ENCODE measurements around the gene COBL. TPM values are rescaled to one million over a fixed set of nuclear protein-coding genes. Genes with fewer than 3 reads are reported as not detected.

The COBL gene
- total RNA-seq, 1 donor from 2014 or later: 0.11 TPM

GRCh38 chr7:51077316-51077986 lies 239.2 kb downstream of the COBL start:
- no peak for TF ChIP-seq CTCF (IDR thresholded peaks at IDR 0.05)
- Histone ChIP-seq H3K4me1 (no peaks in the 10 kb centered on the region), H3K36me3 (no peaks in the 10 kb centered on the region), H3K27me3 (no peaks in the 10 kb centered on the region), H3K27ac (no peak overlapping the region), H3K4me3 (no peak overlapping the region), H3K9me3 (no peaks in the 10 kb centered on the region)
- DNase-seq (ENCODE audit: low spot score in 2 of 2): no peak
- intact Hi-C loops (cut with DNase I): no loop called here

GRCh38 chr7:51075681-51076580 lies 240.7 kb downstream of the COBL start:
- no peak overlapping the region for H3K4me3 ChIP-seq
- no peaks in the 10 kb centered on the region for H3K36me3 ChIP-seq
- H3K9me3 ChIP-seq: no peaks in the 10 kb centered on the region
- no peak for DNase-seq (ENCODE audit: low spot score in 2 of 2)
- H3K4me1 ChIP-seq: no peaks in the 10 kb centered on the region
- intact Hi-C loops (cut with DNase I): no loop called here
- no peak overlapping the region for H3K27ac ChIP-seq
- H3K27me3 ChIP-seq: no peaks in the 10 kb centered on the region
- no peak for TF ChIP-seq CTCF (IDR thresholded peaks at IDR 0.05)

GRCh38 chr7:51073171-51073570 lies 243.4 kb downstream of the COBL start:
- Histone ChIP-seq H3K9me3 (no peaks in the 10 kb centered on the region), H3K27ac (no peak overlapping the region), H3K36me3 (no peaks in the 10 kb centered on the region), H3K4me1 (no peaks in the 10 kb centered on the region), H3K4me3 (no peak overlapping the region), H3K27me3 (no peaks in the 10 kb centered on the region)
- DNase-seq (ENCODE audit: low spot score in 2 of 2): no peak
- intact Hi-C loops (cut with DNase I): no loop called here
- TF ChIP-seq CTCF (IDR thresholded peaks at IDR 0.05): no peak

- H3K27ac ChIP-seq: no peak overlapping the region
- no peak for TF ChIP-seq CTCF (IDR thresholded peaks at IDR 0.05)
- H3K4me1 ChIP-seq: no peaks in the 10 kb centered on the region
- H3K9me3 ChIP-seq: no peaks in the 10 kb centered on the region
- H3K27me3 ChIP-seq: no peaks in the 10 kb centered on the region
- H3K4me3 ChIP-seq: no peak overlapping the region
- DNase-seq (ENCODE audit: low spot score in 2 of 2): no peak
- H3K36me3 ChIP-seq: no peaks in the 10 kb centered on the region
- intact Hi-C loops (cut with DNase I): no loop called here
Observed at GRCh38 chr7:51072281-51072680, 244.3 kb downstream of the COBL start.

GRCh38 chr7:51071427-51071826 lies 245.2 kb downstream of the COBL start:
- Histone ChIP-seq H3K4me3 (no peak overlapping the region), H3K27me3 (no peaks in the 10 kb centered on the region), H3K27ac (no peak overlapping the region), H3K36me3 (no peaks in the 10 kb centered on the region), H3K9me3 (no peaks in the 10 kb centered on the region), H3K4me1 (no peaks in the 10 kb centered on the region)
- no peak for DNase-seq (ENCODE audit: low spot score in 2 of 2)
- TF ChIP-seq CTCF (IDR thresholded peaks at IDR 0.05): no peak
- intact Hi-C loops (cut with DNase I): no loop called here

Measured in ascending aorta (tissue), 2 donors.